OCI-LY1 (cell line): ENCODE data around the gene FHL2.

Source experiments
- EZH2 ChIP-seq: fragments of 200-600 bp; sonication (generic), shearing (Covaris generic); IDR thresholded peaks from 2 replicates; pipeline ENCODE4 v1.8.0; 2017; ENCODE audit warnings: borderline replicate concordance, mixed run types, mild to moderate bottlenecking, antibody characterized with exemption, low read length, moderate library complexity, mixed read lengths
- TF ChIP-seq, protein P1 (sequence below): fragments of 200-600 bp; sonication (generic), shearing (Covaris generic); IDR thresholded peaks from 2 replicates; pipeline ENCODE4 v1.5.1; 2017; ENCODE audit warnings: mild to moderate bottlenecking, antibody characterized with exemption, low read length, moderate library complexity, mixed read lengths

- TF ChIP-seq, protein P1, sequence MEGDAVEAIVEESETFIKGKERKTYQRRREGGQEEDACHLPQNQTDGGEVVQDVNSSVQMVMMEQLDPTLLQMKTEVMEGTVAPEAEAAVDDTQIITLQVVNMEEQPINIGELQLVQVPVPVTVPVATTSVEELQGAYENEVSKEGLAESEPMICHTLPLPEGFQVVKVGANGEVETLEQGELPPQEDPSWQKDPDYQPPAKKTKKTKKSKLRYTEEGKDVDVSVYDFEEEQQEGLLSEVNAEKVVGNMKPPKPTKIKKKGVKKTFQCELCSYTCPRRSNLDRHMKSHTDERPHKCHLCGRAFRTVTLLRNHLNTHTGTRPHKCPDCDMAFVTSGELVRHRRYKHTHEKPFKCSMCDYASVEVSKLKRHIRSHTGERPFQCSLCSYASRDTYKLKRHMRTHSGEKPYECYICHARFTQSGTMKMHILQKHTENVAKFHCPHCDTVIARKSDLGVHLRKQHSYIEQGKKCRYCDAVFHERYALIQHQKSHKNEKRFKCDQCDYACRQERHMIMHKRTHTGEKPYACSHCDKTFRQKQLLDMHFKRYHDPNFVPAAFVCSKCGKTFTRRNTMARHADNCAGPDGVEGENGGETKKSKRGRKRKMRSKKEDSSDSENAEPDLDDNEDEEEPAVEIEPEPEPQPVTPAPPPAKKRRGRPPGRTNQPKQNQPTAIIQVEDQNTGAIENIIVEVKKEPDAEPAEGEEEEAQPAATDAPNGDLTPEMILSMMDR = no peak
- no peak for TF ChIP-seq EZH2
These were observed 14.0 kb downstream of the FHL2 start for GRCh38 chr2:105384861-105385260.
